GM19467 (cell line): Measurements from ENCODE around the gene DARS1.

Source experiments
- ATAC-seq: cut with Tn5 transposase; IDR thresholded peaks from one replicate; pipeline ENCODE4 v1.9.1; 2021; ENCODE audit warnings: mild to moderate bottlenecking, moderate library complexity; ENCODE audit not compliant: unreplicated experiment

DARS1 gene

DNA sequence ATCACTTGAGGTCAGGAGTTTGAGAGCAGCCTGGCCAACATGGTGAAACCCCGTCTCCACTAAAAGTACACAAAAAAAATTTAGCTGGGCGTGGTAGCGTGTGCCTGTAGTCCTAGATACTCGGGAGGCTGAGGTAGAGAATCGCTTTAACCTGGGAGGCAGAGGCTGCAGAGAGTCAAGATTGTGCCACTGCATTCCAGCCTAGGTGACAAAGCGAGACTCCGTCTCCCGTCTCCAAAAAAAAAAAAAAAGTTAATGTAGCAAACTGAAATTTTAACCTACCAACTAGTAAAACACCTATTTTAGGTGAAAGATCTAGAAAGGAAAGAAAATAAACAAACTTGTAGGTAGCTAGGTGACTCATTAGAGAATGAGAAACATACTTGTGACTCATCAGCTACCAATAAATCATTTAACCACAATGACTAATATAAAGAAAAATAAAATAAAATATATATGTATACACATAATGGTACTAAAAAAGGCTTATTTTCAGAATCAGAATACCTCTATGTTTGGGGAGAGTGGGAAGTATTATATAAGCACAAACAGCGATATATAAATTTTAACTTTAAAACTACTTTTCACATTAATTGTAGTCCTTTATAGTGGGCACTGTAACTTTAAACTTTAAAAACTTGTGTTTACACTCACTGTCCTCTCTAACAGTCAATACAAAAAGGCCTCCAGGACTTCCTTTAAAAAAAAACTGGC, 36.6 kb downstream of the DARS1 start:
- ATAC-seq = peak; percentile 46

DNA sequence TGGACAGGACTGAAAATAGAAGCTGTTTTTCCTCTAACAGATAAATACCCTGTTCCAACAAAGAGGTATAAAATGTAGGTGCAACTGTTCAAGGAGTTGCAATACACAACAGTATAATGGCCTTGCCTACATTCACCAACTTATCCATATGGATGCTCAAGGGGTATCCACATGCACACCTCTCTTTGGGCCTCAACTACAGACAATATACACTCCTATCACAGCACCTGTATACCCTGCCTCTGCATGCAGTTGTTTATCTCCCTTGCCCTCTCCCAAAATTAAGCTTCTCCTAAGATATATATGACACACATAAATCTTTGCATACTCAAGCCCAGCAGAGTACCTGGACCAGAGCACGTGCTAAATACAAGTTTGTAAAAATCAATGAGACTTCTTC, 37.3 kb downstream of the DARS1 start:
- ATAC-seq = no peak

DNA sequence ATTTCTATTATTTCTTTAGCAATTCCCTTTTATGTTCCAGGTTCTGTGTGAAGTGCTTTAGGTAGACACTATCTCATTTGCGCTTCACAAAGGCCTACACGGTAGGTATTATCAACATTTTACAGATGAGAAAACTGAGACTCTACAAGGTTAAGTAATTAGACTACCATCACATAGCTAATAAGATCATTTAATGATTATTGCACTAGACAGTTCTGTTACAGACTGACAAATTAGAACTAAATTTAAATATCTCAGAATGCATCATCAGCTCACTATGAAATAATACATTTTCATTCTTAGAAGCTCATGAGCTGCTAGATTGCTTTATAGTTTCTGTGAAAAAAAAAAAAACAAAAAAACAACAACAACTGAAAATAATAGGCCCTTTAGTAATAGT, 37.9 kb downstream of the DARS1 start:
- ATAC-seq = no peak

DNA sequence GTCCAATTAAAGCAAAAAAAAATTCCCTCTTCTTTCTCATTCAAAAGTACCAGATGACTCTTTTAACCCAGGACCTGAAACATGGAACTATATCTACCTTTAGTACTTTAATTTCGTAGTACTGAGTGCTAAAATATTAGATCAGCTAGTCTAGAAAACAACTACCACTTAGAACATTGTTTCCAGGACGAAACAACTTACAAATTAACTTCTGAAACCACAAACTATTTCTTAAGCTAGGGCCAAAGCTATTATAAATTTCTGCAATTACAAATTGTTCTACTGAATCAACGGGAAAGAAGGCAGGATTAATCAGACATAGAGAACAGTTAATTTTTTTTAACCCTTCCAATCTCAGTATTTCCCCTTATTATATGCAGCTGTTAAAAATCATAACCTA, 39.9 kb downstream of the DARS1 start:
- ATAC-seq = no peak

DNA sequence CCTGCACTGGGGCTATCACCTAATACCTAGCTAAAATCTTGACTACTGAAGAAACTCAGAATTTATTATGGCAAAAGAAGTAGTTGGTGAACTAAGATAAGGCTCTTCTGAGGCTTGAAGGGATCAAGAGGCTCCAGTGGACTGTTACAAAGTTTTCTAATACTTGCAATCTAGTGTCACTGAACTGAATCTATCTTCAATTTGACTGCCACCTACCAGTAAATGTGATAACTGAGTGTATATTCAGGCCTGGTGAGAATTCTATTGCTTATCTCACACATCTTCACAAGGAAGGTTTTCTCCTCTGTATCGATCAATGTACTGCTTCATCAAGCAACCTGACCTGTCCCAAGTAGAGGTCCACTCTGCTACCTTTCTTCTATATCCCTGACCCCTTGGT, 40.8 kb downstream of the DARS1 start:
- ATAC-seq = no peak

DNA sequence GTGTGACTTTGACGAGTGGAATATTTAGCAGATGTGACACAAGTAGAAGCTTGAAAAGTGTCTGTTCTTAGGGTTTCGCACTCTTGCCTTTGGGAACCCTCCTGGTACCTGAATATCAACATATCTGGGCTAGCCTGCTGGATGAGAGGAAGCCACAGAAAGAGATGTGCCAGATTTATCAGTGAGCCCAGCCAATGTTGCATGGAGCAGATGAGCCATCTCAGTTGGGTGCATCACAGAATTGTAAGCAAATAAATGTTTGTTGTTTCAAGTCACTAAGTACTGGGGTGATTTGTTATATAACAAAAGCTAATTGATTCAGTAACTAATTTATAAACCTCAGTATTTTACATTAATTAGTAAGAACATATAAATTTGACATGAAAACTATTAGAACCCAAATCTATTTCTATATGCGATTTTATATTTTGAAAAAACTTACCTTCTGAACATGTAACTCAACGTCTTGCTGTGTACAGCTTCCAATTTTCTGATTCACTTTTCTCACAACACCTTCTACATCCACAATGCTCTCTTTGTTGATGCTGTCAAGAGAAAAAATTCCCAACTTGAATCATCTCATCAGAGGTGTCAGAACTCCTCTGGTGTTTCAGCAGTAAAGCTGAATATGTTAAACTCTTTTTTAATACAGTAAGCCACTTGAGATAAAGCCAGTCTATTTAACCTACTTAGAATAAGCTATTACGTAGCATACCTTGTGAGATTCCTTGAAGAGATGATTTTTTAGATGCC, 42.3 kb downstream of the DARS1 start:
- no peak for ATAC-seq

DNA sequence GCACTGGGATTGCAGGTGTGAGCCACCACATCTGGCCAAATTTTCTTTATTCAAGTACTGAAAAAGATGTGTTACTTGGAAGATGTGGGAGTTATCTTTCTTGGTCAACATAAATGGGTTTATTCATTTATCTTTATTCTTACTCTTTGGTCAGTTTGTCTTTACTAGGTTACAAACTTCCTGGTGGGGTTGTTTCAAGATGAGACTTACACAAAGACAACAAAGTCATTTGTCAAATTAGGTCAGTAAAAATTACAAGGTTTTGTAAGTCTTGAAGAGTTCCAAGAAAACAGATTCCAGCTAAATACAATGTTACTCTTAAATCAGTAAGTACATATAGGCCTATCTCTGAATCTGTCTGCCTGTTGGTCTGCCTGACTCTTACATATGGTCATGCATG, 48.9 kb downstream of the DARS1 start:
- ATAC-seq = no peak

DNA sequence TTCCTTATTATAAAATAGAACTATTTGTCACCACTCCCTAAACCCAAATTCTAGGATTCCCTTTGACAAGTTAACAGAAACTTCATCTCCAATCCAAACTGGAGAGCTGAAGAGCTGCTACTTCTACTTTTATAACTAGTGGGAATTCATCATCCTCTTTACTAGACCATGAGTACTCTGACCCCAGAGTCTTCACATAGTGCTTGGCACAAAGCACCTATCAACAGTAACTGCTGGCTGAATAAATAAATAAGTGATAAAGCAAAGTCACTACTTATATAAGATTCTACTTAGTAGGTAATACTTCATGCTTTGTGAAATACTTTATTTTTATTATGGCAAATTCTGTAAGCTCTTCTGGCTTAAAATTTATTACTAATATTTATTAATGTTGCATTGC, 49.5 kb downstream of the DARS1 start:
- no peak for ATAC-seq

DNA sequence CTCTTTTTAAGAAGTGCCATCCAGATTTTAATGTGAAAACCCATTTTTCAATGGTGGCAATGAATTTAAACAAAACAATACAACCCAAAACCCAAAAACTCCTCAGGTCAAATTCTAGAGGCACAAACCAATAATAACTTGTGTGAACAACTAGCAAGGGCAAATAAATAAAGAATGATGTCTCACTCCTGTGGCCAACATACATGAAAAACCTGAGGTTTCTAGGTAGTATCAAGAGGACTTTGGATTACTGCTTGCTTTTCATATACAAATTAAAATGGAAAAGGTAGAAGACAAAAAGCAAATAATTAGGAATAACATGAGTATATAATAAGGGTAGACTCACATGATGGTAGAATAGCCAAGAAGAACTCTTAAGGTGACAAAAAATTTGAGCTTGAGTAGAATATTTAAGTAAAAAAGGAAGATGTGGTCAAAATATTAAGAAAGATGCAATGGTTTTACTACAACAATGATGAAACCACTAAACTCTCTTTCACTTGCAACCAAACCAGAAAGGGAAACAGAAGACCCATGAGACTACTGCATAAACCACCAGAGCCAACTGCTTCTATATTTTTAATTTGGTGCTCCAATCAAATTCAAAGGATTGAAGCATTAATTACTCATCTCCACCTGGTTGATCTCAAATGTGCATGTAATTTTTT, 53.5 kb downstream of the DARS1 start:
- ATAC-seq = peak; percentile 89

DNA sequence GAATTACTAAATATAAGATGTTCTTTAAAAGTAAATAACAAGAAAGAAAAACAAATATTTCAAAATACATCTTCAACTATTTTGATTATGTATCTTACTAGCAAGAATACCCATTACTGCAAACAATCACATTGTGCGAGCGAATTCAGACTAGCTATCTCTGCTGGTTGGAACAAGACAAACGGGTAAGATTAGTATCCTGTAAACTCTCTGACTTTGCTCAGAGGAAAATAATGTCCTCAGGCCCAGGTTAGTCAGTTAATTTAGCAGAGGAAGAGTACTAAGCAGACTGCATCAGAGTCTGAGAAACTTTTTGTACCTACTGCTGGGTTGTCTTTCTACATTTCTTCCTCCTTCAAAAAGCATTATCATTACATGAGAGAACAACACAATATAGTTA, 58.8 kb downstream of the DARS1 start:
- no peak for ATAC-seq

DNA sequence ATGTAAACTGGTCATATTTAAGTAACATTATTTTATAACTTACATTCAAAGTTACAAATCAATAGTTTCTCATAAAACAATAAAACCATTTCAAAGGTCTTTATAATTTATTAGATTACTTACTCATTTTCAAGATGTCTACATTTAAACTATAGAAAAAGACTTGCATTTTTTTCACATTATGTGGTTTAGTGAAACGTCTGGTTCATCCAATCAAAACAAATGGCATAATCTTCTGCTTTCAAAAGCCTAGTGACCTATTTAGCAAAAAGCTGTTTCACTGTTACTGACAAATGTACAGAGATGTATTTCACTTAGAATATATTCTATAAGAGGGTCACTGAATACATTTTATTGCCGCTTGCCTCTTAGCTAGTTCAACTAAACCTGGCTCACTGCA, 59.9 kb downstream of the DARS1 start:
- no peak for ATAC-seq

DNA sequence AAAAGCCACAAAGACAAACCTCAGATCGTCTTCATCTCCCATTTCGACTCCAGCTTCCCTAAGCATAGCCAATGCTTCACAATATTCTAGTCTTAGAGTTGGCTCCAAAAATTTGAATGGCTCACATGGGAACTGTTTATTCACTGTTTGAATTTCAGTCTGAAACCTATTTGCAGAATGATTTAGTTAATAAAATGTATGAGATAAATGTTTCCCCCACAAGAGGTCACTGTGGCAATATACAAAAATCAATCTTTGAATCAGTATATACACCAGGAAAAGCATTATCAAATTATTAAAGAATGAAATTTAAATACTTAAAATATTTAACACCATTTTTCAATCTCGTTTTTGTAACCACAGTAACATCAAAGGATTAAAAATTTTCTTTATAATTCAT, 69.2 kb downstream of the DARS1 start:
- ATAC-seq = no peak

DNA sequence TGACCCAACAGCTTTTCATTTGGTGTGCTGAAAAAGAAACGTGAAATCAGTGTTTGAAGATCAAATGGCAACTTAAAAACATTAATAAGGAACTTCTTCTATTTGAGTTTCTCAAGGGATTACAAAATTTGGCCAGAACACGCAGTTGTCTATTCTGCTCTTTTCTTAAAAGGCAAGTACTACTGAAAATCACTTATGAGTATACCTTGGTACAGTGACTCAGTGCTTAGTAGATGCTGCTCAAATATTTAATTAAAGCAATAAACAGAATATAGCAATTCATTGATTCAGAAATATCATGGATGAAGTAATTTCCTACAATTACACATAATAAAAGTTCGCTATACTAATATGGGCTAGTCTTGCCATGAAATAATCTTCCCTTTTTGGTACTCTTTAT, 70.9 kb downstream of the DARS1 start:
- ATAC-seq = no peak

DNA sequence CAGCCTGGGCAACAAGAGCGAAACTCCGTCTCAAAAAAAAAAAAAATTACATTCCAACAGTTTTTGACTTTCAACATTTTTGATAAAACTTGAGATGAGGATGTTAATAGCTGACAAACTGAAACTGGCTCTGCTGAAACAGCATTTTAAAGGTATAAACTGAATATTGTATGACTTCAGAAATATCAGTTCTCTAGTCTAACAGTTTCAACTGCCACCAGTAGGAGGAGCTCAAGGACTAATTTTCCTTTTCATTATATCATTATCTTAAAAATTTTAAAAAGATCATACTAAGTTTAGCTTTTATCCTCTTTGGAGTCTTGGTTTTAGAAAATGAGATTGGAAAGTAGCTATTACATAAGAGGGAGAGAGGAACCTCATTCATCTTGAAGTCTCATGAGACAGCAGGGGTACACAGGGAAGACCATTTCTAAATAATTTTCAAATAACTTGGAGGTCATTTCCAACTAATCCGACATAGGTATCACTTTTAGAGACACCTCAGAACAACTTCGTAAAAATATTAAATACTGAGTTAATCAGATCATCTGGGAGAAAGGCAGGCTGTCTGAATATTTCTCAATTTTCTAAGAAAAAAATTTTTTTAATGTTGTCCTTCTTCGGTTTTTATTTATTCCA, 71.6 kb downstream of the DARS1 start:
- no peak for ATAC-seq

DNA sequence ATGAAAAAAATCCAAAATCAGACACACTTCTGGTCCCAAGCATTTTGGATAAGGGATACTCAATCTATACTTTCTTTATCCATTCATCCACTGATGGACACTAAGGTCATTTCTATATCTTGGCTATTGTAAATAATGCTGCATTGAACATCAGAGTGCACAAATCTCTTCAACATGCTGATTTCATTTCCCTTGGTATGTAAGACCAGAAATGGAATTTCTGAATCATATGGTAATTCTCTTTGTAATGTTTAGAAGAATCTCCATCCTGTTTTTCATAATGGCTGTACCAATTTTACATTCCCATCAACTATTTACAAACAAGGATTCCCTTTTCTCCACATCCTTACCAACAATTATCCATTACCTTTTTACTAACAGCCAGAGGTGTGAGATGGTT, 75.5 kb downstream of the DARS1 start:
- ATAC-seq = no peak

DNA sequence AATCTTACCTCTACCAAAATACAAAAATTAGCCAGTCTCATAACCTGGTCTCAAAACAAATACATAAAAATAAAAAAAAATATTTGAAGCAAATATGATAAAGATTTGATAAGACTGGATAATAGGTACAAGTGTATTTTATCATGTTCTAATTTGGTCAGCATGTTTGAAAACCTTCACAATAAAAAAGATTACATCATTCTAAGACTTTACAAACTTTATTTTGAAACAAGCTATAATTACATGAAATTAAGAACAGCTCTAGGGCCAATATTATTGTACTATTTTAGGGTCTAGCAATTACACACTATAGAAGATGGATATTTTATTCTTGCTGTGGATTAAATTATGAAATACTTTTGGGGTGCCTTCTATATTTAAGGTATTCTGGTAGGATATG, 79.7 kb downstream of the DARS1 start:
- no peak for ATAC-seq

DNA sequence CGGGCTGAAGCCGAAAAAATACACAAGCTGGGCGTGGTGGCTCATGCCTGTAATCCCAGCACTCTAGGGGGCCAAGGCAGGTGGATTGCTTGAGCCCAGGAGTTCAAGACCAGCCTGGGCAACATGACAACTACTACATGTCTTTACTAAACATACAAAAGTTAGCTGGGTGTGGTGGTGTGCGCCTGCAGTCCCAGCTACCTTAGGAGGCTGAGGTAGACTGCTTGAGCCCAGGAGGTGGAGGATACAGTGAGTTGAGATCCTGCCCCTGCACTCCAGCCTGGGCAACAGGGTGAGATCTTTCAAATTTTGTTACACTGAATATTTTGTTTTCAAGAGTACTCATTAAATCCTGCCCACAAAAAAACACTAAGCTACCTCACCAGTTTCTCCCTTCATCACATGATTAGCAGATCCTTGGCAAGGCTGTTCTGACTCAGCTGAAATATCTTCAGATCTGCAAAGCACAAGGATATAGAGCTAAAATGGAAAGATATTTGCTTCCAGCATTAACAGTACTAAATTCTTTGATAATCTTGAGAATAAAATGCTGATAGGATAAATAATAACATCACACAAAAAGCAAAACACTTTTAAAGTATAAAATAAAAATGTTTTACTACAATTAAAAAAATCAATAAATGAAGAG, 81.0 kb downstream of the DARS1 start:
- ATAC-seq = no peak

DNA sequence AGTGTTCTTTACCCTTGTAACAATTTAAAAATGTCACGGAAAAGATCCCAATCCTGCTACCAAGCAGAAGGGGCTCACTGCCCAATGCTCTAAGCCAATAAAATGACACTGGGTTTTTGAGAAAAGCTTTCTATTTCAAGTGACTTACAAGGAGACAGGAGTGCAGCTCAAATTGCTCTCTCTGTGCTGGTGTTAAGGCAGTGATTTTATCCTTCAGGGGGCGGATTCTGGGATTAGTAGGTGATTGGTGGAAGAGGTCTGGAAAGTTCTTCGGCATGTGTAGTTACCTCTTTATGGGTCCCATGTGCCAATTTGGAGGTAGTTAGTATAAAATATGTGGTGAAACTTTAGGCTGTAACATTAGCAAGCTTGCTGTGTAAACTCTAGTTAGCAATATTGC, 81.8 kb downstream of the DARS1 start:
- no peak for ATAC-seq

DNA sequence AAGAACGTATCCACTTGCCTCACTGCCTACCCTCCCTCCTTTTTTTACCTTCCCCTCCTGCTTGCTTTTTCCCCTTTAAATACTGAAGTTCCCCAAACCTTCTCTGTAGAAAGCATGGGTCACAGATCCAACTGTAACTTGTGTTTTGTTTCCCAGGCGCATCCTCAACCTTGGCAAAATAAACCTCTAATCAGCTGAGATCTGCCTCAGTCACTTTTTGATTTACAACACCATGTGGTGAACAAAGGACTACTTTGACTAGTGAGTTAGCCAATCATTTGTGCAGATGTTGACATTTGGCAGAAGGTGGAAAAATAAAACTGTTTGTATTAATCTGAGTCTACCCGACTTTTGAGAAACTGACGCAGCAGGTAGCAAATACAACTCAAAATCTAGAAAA, 85.9 kb downstream of the DARS1 start:
- ATAC-seq = no peak

DNA sequence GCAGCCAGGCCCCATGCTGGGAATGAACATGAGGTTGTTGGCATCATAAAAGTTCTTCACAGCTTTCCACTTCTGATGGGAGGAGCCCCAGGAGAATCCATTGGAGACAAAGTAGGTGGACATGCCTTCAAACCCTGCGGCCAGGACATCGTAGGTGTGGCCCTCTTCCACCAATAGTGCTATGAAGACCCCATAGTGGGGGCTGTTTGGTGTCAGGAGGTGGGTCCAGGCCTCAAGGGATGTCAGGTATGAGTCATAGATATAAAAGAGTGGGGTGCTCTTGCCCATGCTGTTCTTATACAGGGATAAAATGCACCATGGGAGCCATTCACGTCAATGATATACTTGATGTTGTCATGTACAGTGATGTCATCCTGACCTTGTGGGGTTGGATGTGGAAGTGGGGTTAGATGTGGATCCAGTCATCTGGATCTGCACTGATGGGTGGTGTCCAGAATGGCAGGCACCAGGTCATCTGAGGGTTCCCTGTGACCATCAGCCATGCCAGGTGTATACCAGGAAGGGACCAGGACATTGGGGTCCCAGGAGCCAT, 87.1 kb downstream of the DARS1 start:
- ATAC-seq = no peak

DNA sequence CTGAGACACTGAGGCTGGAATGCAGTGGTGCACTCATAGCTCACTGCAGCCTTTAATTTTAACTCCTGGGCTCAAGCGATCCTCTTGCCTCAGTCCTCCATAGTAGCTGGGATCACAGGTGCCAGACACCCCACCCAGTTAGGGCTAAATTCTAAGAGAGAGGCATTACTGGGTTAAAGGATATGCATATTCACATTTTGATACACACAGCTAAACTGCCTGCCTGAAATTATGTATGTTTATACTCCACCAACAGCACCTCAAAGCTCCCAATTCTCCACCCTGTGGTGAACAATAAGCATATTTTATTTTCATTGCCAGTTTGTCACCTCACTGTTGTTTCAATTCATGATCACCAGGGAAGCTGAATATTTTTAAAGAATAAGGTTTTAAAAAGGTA, 90.5 kb downstream of the DARS1 start:
- ATAC-seq = no peak
